ENCODE results near the gene DOCK4.

The DOCK4 gene

GRCh38 chr7:112052498-112052897 is 153.7 kb downstream of the DOCK4 start:
- no peak for DNase-seq (ENCODE audit: low read depth in 2 of 2)

GRCh38 chr7:112050250-112050881 is 155.8 kb downstream of the DOCK4 start:
- DNase-seq (ENCODE audit: low read depth in 2 of 2): no peak

DNA sequence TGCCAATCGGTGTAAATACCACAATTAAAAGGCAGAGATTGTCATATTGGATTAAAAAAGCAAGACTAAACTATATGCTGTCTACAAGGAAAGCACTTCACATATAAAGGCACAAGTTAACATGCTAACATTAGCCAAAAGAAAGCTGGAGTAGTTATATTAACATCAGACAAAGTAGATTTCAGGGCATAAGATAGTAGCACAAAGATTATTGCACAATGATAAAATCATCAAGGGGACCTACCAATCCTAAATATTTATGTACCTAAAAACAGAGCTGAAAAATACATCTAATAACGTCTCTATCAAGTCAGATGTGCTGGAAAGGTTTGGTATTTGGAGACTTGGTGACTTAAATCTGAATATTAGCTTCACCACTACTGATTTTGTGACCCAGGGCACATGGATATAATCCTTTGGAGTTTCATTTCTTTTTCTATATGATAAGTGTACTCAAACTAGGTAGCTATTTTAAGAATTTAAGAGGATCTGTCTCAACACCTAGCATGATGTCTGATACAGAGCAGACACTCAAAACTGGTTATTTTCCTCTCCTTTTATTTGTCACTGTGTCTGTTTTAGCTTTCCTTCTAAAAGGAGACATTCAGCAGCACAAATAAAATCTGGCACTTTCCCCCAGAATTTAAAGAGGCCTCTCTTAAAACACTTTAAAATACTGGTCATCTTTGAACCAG is 156.5 kb downstream of the DOCK4 start:
- no peak for DNase-seq (ENCODE audit: low read depth in 2 of 2)

DNA sequence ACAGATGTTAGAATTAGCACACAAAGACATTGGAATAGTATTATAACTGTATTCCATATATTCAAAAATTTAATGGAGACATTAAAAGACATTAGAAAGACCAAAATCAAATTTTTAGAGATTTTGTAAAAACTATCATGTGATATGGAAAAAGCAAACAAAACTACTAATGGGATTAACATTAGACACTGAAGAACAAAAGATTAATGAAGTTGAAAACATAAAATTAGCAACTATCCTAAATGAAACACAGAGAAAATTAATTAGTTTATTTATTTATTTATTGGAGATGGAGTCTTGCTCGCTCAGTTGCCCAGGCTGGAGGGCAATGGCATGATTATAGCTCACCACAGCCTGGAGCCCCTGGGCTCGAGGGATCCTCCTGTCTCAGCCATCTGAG is 158.8 kb downstream of the DOCK4 start:
- DNase-seq (ENCODE audit: low read depth in 2 of 2): no peak

- no peak for DNase-seq (ENCODE audit: low read depth in 2 of 2)
Measured at GRCh38 chr7:112045222-112045621, 161.0 kb downstream of the DOCK4 start.

- no peak for DNase-seq (ENCODE audit: low read depth in 2 of 2)
Measured at GRCh38 chr7:112042631-112043030, 163.6 kb downstream of the DOCK4 start.

GRCh38 chr7:112038353-112038752 is 167.8 kb downstream of the DOCK4 start:
- no peak for DNase-seq (ENCODE audit: low read depth in 2 of 2)

DNA sequence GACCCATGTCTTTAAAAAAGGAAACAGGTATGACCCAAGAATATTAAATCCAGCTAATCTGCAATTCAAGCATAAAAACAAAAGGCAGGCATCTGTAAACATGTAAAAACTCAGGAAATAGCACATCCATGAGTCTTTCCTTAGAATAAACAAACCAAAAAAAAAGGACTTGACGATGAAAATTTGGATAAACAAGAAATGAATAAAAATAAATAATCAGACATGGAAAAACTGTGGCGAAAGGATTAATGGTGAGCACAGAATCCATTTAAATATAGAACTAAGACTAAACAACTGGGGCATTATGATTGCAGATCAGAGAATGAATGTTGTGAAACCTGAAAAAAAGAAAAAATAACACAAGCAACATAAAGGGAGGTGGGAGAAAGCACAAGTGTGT is 170.1 kb downstream of the DOCK4 start:
- DNase-seq (ENCODE audit: low read depth in 2 of 2): no peak

- no peak for DNase-seq (ENCODE audit: low read depth in 2 of 2)
Measured at GRCh38 chr7:112031689-112032088, 174.5 kb downstream of the DOCK4 start.

- no peak for DNase-seq (ENCODE audit: low read depth in 2 of 2)
Measured at GRCh38 chr7:112025556-112025955, 180.6 kb downstream of the DOCK4 start.

DNA sequence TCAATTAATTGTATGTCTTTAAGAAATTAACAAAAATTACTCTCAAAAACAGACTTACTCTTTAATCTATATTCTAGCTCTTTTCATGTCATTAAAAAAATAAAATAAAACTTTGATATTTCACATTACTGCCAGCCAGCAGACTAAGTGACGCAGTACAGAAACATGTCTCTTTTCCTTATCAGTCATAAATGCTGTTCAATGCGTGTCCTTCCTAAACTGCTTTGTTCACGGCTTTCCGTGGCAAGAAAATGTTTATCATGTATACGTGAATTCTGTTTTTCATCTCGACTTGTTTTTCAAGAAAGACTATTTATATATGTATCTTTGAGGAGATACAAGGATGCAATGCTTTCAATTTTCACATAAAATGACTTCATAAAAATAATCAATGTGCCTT is 182.4 kb downstream of the DOCK4 start:
- no peak for DNase-seq (ENCODE audit: low read depth in 2 of 2)

DNA sequence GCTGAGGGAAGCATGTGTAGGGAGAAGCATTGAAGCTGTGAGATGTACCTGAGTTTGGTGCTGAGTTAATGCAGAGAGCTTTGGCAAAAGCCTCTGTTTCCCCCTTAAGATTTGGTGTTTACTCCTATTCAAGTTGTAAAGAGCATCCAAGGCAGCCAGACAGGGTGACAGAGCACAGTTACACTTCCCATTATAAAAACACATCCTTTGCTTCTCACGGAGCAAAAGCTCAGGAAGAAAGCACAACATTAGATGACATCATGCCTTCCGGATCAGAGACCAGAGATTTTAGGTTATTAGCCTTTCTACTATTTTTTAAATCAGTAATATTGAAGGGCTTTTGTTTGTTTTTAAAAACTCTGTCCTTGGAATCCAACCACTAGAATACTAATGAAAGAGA is 182.9 kb downstream of the DOCK4 start:
- no peak for DNase-seq (ENCODE audit: low read depth in 2 of 2)

DNA sequence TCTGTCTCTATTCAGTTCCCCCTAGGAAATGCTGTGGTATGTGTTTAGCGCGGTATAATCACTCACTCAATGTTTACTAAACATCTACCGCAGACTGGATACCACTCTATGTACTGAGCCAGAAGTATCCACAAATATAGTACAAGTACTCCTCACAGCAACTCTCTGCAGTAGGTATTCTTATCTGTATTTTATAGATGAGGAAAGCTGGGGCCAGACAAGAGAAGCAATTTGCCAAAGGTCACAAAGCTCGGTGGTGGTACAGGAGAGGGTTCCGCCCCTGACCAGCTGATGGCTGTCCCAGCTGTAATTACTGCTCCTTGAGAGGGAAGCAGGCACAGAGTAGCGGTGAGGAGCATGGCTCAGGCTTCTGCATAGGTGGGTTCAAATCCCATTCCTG is 184.1 kb downstream of the DOCK4 start:
- DNase-seq (ENCODE audit: low read depth in 2 of 2): no peak

- no peak for DNase-seq (ENCODE audit: low read depth in 2 of 2)
Measured at GRCh38 chr7:112021379-112022044, 184.7 kb downstream of the DOCK4 start.

- DNase-seq (ENCODE audit: low read depth in 2 of 2): no peak
Measured at GRCh38 chr7:112020800-112021199, 185.4 kb downstream of the DOCK4 start.

- no peak for DNase-seq (ENCODE audit: low read depth in 2 of 2)
Measured at GRCh38 chr7:112019932-112020331, 186.3 kb downstream of the DOCK4 start.

DNA sequence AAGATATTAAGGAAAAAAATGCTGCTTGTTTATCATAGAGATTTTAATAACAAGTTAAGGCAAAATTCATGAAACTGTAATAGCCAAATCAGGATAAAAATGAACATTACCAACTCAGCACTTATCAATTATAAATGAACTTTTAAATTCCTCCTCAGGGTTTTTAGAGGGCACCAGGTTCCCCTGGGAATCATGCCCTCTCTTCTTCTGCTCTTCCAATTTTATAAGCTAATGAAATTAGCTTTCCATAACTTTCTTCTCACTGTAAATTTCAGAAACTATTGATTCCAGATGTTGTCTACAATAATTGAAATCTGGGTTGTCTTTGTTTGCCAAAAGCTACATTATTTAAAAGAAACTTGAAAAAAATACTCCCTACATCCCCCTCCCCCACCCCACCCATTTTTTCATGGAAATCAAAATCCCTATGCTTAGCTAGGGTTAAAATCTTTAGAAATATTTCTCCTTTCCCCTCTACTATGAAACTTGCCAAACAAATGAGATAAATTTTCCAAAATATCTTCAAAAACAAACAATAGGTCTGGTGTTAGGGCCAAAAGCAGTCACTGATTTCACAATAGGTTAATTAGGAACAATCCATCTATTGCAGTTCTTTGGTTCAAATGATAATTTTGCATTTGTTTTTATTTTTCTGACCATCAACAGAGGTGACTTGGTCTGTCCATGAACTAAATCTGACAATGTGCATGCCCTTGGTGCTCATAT is 187.7 kb downstream of the DOCK4 start:
- no peak for DNase-seq (ENCODE audit: low read depth in 2 of 2)

DNA sequence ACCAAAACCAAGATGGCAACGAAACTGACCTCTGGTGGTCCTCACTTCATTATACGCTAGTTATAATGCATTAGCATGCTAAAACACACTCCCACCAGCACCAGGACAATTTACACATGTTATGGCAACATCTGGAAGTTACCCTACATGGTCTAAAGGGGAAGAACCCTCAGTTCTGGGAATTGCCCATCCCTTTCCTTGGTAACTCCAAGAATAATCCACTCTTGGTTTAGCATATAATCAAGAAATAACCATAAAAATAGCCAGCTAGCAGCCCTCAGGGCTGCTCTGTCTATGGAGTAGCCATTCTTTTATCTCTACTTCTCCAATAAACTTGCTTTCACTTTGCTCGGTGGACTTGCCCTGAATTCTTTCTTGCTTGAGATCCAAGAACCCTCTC is 191.1 kb downstream of the DOCK4 start:
- DNase-seq (ENCODE audit: low read depth in 2 of 2): no peak

DNA sequence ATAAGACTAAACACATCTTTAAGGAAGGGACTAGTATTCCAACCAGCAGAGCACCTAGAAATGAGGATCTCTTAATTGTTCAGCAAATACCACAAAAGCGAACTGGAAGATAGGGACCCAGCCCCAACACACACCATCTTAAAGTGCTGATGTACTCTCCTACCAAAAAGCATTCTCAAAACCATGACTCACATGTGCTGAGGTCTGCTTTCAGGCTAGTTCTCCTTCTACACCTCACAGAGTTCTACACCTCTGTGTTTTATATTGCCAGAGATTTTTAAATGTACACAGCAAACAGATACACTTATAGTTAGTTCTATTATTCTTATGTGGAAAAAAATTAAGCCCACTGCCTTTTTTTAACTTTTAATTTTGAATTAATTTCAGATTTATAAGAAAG is 191.9 kb downstream of the DOCK4 start:
- DNase-seq (ENCODE audit: low read depth in 2 of 2): no peak

DNA sequence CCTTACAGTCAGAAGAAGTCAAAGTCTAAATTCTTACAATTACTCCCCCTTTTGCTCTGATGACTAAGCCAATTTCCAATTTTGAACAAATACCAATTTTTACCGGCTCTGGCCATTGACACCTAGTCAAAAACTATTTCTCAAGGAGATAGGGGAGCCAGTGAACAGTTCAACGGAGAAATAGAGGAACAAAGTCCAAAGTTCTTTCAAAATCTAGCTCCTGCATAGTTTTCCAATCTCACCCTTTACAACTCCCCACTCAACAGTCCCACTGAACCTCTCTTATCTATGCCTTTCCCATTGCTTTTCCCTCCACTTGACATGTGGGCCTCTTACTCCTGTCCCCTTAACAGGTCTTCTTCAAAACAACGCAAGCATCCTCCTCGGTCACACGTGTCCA is 192.9 kb downstream of the DOCK4 start:
- no peak for DNase-seq (ENCODE audit: low read depth in 2 of 2)

DNA sequence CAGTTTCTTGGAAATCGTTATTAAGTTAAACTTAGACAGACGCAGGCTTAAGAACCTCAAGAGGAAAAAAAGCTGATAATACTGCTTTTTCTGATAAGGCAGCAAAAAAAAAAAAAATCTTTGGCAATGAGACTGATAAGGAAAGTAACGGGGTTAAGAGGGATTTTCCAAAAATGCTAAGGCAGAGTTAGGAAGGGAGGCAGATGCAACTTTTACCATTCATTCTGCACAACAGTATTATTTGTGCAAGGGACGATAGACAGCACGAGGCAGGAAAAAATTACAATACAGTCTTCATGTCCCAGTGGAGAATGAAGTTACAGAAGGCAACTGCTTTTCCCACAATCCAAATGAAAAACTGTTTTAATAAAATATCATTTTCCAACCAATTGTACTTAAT is 194.0 kb downstream of the DOCK4 start:
- no peak for DNase-seq (ENCODE audit: low read depth in 2 of 2)

DNA sequence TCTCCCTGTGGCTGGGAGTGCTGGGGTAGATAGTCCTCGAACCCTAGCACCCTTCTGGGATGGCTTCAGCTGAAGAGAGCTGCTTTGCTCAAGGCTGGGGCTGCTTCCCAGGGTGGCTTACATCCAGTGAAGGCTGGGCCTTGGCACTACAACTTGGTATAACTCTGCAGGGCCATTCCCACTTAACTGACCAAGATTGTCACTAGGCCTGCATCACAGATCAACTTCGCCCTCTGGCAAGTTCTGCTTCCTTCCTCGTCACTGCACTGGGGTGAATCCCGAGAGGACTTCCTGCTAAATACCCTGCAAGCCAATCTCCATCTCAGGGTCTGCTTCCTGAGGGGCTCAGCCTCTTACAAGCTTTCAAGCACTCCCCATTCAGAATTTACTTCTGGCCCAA is 195.2 kb downstream of the DOCK4 start:
- DNase-seq (ENCODE audit: low read depth in 2 of 2): no peak

DNA sequence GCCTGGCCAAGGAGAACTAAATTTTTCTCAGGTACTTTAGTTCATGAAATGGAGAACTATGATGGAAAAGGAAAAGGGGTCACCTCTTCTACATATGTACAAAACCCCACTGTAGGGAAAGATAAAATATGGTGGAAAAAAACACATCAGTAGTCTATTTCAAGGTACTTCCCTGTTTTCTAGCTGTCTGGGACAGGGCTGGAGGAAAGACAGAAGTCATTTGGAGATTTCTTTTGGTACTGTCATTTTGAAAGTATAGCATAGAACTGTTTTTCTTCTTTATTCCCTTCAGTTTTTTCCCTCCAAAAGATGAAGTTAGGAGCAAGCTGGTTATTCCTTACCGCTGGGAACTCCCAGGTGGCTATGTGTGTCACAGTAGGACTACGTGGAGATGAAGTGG is 196.1 kb downstream of the DOCK4 start:
- no peak for DNase-seq (ENCODE audit: low read depth in 2 of 2)
